ENCODE results near the gene MLIP. TPM values are rescaled to one million over a fixed set of nuclear protein-coding genes. Genes with fewer than 3 reads are reported as not detected.

MLIP gene, protein sequence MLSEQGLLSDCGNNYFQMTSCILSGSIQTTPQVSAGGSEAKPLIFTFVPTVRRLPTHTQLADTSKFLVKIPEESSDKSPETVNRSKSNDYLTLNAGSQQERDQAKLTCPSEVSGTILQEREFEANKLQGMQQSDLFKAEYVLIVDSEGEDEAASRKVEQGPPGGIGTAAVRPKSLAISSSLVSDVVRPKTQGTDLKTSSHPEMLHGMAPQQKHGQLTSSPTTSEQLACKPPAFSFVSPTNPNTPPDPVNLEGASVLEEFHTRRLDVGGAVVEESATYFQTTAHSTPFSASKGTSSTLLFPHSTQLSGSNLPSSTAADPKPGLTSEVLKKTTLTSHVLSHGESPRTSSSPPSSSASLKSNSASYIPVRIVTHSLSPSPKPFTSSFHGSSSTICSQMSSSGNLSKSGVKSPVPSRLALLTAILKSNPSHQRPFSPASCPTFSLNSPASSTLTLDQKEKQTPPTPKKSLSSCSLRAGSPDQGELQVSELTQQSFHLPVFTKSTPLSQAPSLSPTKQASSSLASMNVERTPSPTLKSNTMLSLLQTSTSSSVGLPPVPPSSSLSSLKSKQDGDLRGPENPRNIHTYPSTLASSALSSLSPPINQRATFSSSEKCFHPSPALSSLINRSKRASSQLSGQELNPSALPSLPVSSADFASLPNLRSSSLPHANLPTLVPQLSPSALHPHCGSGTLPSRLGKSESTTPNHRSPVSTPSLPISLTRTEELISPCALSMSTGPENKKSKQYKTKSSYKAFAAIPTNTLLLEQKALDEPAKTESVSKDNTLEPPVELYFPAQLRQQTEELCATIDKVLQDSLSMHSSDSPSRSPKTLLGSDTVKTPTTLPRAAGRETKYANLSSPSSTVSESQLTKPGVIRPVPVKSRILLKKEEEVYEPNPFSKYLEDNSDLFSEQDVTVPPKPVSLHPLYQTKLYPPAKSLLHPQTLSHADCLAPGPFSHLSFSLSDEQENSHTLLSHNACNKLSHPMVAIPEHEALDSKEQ
- polyA plus RNA-seq (2013) = 0.04 and 0.07 TPM in 2 replicates

DNA sequence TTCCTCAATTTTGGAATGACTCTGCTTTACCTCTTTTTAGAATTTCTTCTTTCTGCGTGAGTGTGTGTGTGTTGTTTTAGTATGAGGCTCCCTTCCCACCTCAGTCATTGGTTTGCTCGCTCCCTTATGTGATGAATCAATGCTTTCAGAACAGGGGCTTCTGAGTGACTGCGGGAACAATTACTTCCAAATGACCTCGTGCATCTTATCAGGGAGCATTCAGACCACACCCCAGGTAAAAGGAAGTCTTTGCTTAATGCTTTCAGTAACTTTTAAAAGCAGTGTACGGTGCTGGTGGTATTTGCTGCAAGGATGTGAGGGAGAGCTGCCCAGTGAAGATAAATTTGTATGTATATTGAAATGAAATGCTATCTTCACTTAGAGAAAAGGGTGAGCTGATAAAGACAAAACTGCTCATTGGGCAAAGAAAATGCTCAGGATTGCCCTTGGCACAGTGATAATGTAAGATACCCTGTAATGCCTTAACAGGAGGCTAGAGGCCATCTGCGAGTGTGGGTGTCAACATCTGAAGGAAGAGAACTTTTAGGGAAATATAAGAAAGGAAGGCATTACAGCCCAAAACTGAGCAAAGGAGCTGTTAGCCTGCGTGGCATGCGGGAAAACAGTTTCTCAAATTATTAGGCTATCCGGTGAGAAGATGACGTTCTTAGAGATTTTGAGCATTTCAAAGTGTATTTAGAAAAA lies at the start of gene MLIP:
Gene MLIP (plus strand): TSS at position 103 of the 705 bp plus-strand sequence. CDS start 37 bp downstream, at position 140.
- Histone ChIP-seq H3K27me3 (ENCODE audit: insufficient read depth, low read length) (no peaks in the 10 kb centered on the region), H3K79me1 (ENCODE audit: low read length) (no peaks in the 10 kb centered on the region), H4K91ac (ENCODE audit: low read depth, low read length) (no peak within 1 kb of the TSS), H3K27ac (ENCODE audit: low read depth, low read length) (no peak within 1 kb of the TSS), H3K14ac (ENCODE audit: low read length) (no peak within 1 kb of the TSS), H2AFZ (ENCODE audit: insufficient read depth, low read length, poor library complexity) (no peak within 1 kb of the TSS), H3K4ac (ENCODE audit: low read depth, low read length) (no peak within 1 kb of the TSS), H4K8ac (ENCODE audit: low read depth, low read length) (no peak within 1 kb of the TSS), H3K23ac (ENCODE audit: low read length) (no peak within 1 kb of the TSS), H3K79me2 (ENCODE audit: control insufficient read depth, insufficient read depth, low read length, poor library complexity) (no peaks in the 10 kb centered on the region), H3K4me1 (ENCODE audit: control insufficient read depth in 1 of 2, insufficient read depth in 2 of 2, low read length in 2 of 2) (no peaks in the 10 kb centered on the region), H3K36me3 (ENCODE audit: control insufficient read depth in 1 of 2, insufficient read depth in 2 of 2, low read length in 2 of 2) (no peaks in the 10 kb centered on the region), H4K12ac (ENCODE audit: low read depth, low read length) (no peak within 1 kb of the TSS), H3K4me2 (ENCODE audit: low read length) (no peak within 1 kb of the TSS), H2BK120ac (ENCODE audit: insufficient read depth, low read length, poor library complexity) (no peak within 1 kb of the TSS), H3K9me3 (ENCODE audit: insufficient read depth, low read depth, low read length) (no peaks in the 10 kb centered on the region), H2BK5ac (ENCODE audit: low read depth, low read length, poor library complexity) (no peak within 1 kb of the TSS), H2AK5ac (ENCODE audit: low read length) (no peak within 1 kb of the TSS), H3K4me3 (ENCODE audit: low read depth, low read length) (no peak within 1 kb of the TSS), H3K18ac (ENCODE audit: low read length) (no peak within 1 kb of the TSS), H2BK12ac (ENCODE audit: low read length) (no peak within 1 kb of the TSS), H3K9ac (ENCODE audit: low read length) (no peak within 1 kb of the TSS)
- DNase-seq = no peak
- WGBS (ENCODE audit: extremely low coverage, insufficient coverage, insufficient read length) = no CpG with 5 or more reads among the region's 10 CpGs

DNA sequence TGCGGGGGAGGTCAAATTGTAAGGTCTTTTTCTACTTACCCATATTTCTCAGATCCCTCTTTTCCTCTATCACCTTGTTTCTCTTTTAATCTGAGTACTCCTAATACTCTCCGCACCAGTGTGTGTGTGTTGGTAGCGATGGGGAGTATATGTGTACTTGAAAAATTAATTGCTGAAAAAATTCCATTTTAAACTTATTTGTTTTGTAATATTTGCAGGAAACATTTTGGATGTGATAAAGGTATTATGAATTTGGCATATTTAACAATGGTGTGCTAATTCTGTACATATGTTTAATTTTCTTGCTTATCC lies 48.1 kb upstream of the MLIP start:
- no peaks in the 10 kb centered on the region for H3K9me3 ChIP-seq (ENCODE audit: insufficient read depth, low read depth, low read length)
- no peak for DNase-seq
- no peak overlapping the region for H3K23ac ChIP-seq (ENCODE audit: low read length)
- no peak overlapping the region for H3K27ac ChIP-seq (ENCODE audit: low read depth, low read length)
- H4K91ac ChIP-seq (ENCODE audit: low read depth, low read length) = no peak overlapping the region
- no peak overlapping the region for H2AFZ ChIP-seq (ENCODE audit: insufficient read depth, low read length, poor library complexity)
- no peak overlapping the region for H4K12ac ChIP-seq (ENCODE audit: low read depth, low read length)
- H3K4me3 ChIP-seq (ENCODE audit: low read depth, low read length) = no peak overlapping the region
- H3K36me3 ChIP-seq (ENCODE audit: control insufficient read depth in 1 of 2, insufficient read depth in 2 of 2, low read length in 2 of 2) = no peaks in the 10 kb centered on the region
- no peaks in the 10 kb centered on the region for H3K4me1 ChIP-seq (ENCODE audit: control insufficient read depth in 1 of 2, insufficient read depth in 2 of 2, low read length in 2 of 2)
- no peaks in the 10 kb centered on the region for H3K79me1 ChIP-seq (ENCODE audit: low read length)
- no peak overlapping the region for H3K4ac ChIP-seq (ENCODE audit: low read depth, low read length)
- no peaks in the 10 kb centered on the region for H3K27me3 ChIP-seq (ENCODE audit: insufficient read depth, low read length)
- H2BK5ac ChIP-seq (ENCODE audit: low read depth, low read length, poor library complexity) = no peak overlapping the region
- H2BK120ac ChIP-seq (ENCODE audit: insufficient read depth, low read length, poor library complexity) = no peak overlapping the region
- H2AK5ac ChIP-seq (ENCODE audit: low read length) = no peak overlapping the region
- no peaks in the 10 kb centered on the region for H3K79me2 ChIP-seq (ENCODE audit: control insufficient read depth, insufficient read depth, low read length, poor library complexity)
- H3K14ac ChIP-seq (ENCODE audit: low read length) = no peak overlapping the region
- H3K9ac ChIP-seq (ENCODE audit: low read length) = no peak overlapping the region
- no peak overlapping the region for H4K8ac ChIP-seq (ENCODE audit: low read depth, low read length)
- H2BK12ac ChIP-seq (ENCODE audit: low read length) = no peak overlapping the region
- no peak overlapping the region for H3K4me2 ChIP-seq (ENCODE audit: low read length)
- H3K18ac ChIP-seq (ENCODE audit: low read length) = no peak overlapping the region
- WGBS (ENCODE audit: extremely low coverage, insufficient coverage, insufficient read length) = no CpG with 5 or more reads among the region's 3 CpGs

DNA sequence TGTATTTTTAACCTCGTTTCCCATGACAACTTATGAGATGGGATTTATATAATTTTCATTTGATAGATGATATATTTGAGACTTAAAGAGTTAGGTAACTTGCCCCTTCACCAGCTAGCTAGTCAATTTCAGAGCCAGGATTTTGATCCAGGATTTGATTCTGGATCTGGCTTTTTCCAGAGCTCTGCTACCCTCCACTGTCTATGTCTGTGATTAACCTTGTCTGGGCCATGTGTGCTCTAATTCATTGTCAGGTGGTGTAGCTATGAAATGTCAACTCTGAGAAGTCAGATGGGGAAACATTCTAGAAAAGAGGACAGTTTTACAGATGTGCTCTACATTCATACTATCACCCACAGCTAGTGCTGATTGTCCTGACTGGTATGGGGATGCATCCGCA lies 42.5 kb upstream of the MLIP start:
- Histone ChIP-seq H3K4me3 (ENCODE audit: low read depth, low read length) (no peak overlapping the region), H3K18ac (ENCODE audit: low read length) (no peak overlapping the region), H2BK120ac (ENCODE audit: insufficient read depth, low read length, poor library complexity) (no peak overlapping the region), H3K79me1 (ENCODE audit: low read length) (no peaks in the 10 kb centered on the region), H2BK5ac (ENCODE audit: low read depth, low read length, poor library complexity) (no peak overlapping the region), H3K23ac (ENCODE audit: low read length) (no peak overlapping the region), H4K91ac (ENCODE audit: low read depth, low read length) (no peak overlapping the region), H3K9me3 (ENCODE audit: insufficient read depth, low read depth, low read length) (no peaks in the 10 kb centered on the region), H3K27me3 (ENCODE audit: insufficient read depth, low read length) (no peaks in the 10 kb centered on the region), H3K27ac (ENCODE audit: low read depth, low read length) (no peak overlapping the region), H4K12ac (ENCODE audit: low read depth, low read length) (no peak overlapping the region), H3K36me3 (ENCODE audit: control insufficient read depth in 1 of 2, insufficient read depth in 2 of 2, low read length in 2 of 2) (no peaks in the 10 kb centered on the region), H4K8ac (ENCODE audit: low read depth, low read length) (no peak overlapping the region), H3K9ac (ENCODE audit: low read length) (no peak overlapping the region), H3K4me2 (ENCODE audit: low read length) (no peak overlapping the region), H2AK5ac (ENCODE audit: low read length) (no peak overlapping the region), H2AFZ (ENCODE audit: insufficient read depth, low read length, poor library complexity) (no peak overlapping the region), H3K14ac (ENCODE audit: low read length) (no peak overlapping the region), H3K79me2 (ENCODE audit: control insufficient read depth, insufficient read depth, low read length, poor library complexity) (no peaks in the 10 kb centered on the region), H3K4ac (ENCODE audit: low read depth, low read length) (no peak overlapping the region), H2BK12ac (ENCODE audit: low read length) (no peak overlapping the region), H3K4me1 (ENCODE audit: control insufficient read depth in 1 of 2, insufficient read depth in 2 of 2, low read length in 2 of 2) (no peaks in the 10 kb centered on the region)
- DNase-seq = no peak
- WGBS (ENCODE audit: extremely low coverage, insufficient coverage, insufficient read length) = no CpG with 5 or more reads among the region's 2 CpGs

DNA sequence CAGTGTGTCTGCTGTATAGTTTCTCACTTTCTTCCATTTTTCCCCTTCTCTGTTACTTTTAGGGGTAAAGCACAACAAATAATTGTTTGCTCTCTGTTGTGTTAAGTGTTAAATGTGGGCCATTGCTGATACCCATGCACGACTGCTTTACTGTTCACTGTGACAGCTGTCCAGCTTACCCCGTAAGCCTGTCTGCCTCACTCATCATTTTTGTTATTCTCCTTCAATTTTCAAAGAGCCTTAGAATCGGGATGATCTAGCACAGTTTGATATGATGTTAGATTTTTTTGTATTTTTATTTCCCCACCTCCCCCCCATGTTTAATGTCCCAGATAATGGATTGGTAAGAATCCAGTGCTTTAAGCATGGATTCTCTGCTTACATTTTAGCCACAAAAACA lies 41.2 kb upstream of the MLIP start:
- Histone ChIP-seq H2AK5ac (ENCODE audit: low read length) (no peak overlapping the region), H2AFZ (ENCODE audit: insufficient read depth, low read length, poor library complexity) (no peak overlapping the region), H3K79me2 (ENCODE audit: control insufficient read depth, insufficient read depth, low read length, poor library complexity) (no peaks in the 10 kb centered on the region), H3K14ac (ENCODE audit: low read length) (no peak overlapping the region), H3K4me1 (ENCODE audit: control insufficient read depth in 1 of 2, insufficient read depth in 2 of 2, low read length in 2 of 2) (no peaks in the 10 kb centered on the region), H4K91ac (ENCODE audit: low read depth, low read length) (no peak overlapping the region), H3K4me2 (ENCODE audit: low read length) (no peak overlapping the region), H3K27ac (ENCODE audit: low read depth, low read length) (no peak overlapping the region), H3K4me3 (ENCODE audit: low read depth, low read length) (no peak overlapping the region), H3K4ac (ENCODE audit: low read depth, low read length) (no peak overlapping the region), H3K18ac (ENCODE audit: low read length) (no peak overlapping the region), H2BK120ac (ENCODE audit: insufficient read depth, low read length, poor library complexity) (no peak overlapping the region), H3K9me3 (ENCODE audit: insufficient read depth, low read depth, low read length) (no peaks in the 10 kb centered on the region), H2BK12ac (ENCODE audit: low read length) (no peak overlapping the region), H4K8ac (ENCODE audit: low read depth, low read length) (no peak overlapping the region), H3K23ac (ENCODE audit: low read length) (no peak overlapping the region), H3K27me3 (ENCODE audit: insufficient read depth, low read length) (no peaks in the 10 kb centered on the region), H3K9ac (ENCODE audit: low read length) (no peak overlapping the region), H4K12ac (ENCODE audit: low read depth, low read length) (no peak overlapping the region), H2BK5ac (ENCODE audit: low read depth, low read length, poor library complexity) (no peak overlapping the region), H3K79me1 (ENCODE audit: low read length) (no peaks in the 10 kb centered on the region), H3K36me3 (ENCODE audit: control insufficient read depth in 1 of 2, insufficient read depth in 2 of 2, low read length in 2 of 2) (no peaks in the 10 kb centered on the region)
- DNase-seq = no peak
- WGBS (ENCODE audit: extremely low coverage, insufficient coverage, insufficient read length) = no CpG with 5 or more reads among the region's 3 CpGs
